NCI-H1092 (cell line): Measurements from ENCODE around the gene LARGE1.

Experiments
- DNase-seq: peaks from one replicate; lab custom pipeline; 2025; lab: John Stamatoyannopoulos, UW

Gene LARGE1

GRCh38 chr22:33227791-33228190 is 692.5 kb downstream of the LARGE1 start:
- no peak for DNase-seq

GRCh38 chr22:33224841-33225240 is 695.4 kb downstream of the LARGE1 start:
- DNase-seq, result no peak
